HL-60 (cell line): ENCODE results near the gene VSX1.

Experiments
- CTCF ChIP-seq: IDR thresholded peaks from one replicate; pipeline ENCODE4 v1.5.1; 2011; ENCODE audit warnings: low read length, control low read depth, inconsistent platforms; ENCODE audit not compliant: insufficient read depth
- TF ChIP-seq, protein P1 (sequence below): IDR thresholded peaks from 2 replicates; pipeline ENCODE4 v1.6.1; 2012; ENCODE audit warnings: low read depth; ENCODE audit not compliant: insufficient replicate concordance

DNA sequence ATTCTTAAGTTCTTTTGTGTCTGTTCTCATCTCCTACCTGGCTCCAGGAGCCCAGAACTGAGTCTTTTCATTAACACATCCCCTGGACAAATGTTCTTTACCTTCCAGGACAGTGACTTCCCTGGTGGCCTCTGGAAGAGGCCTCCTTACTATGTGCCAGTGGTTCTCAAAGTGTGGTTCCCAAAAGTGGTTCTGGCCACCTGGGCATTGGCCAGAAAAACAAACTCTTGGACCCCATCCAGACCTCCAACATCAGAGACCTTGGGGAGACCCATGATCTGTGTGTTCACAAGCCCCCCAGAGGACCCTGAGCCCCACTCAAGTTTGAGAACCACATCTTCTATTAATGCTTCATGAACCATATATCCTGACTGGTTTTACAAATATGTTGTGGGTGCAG lies 7.2 kb upstream of the VSX1 start:
- TF ChIP-seq, protein P1, sequence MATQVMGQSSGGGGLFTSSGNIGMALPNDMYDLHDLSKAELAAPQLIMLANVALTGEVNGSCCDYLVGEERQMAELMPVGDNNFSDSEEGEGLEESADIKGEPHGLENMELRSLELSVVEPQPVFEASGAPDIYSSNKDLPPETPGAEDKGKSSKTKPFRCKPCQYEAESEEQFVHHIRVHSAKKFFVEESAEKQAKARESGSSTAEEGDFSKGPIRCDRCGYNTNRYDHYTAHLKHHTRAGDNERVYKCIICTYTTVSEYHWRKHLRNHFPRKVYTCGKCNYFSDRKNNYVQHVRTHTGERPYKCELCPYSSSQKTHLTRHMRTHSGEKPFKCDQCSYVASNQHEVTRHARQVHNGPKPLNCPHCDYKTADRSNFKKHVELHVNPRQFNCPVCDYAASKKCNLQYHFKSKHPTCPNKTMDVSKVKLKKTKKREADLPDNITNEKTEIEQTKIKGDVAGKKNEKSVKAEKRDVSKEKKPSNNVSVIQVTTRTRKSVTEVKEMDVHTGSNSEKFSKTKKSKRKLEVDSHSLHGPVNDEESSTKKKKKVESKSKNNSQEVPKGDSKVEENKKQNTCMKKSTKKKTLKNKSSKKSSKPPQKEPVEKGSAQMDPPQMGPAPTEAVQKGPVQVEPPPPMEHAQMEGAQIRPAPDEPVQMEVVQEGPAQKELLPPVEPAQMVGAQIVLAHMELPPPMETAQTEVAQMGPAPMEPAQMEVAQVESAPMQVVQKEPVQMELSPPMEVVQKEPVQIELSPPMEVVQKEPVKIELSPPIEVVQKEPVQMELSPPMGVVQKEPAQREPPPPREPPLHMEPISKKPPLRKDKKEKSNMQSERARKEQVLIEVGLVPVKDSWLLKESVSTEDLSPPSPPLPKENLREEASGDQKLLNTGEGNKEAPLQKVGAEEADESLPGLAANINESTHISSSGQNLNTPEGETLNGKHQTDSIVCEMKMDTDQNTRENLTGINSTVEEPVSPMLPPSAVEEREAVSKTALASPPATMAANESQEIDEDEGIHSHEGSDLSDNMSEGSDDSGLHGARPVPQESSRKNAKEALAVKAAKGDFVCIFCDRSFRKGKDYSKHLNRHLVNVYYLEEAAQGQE: no peak
- TF ChIP-seq CTCF: no peak
